ENCODE results near the gene MPI. TPM values are rescaled to one million over a fixed set of nuclear protein-coding genes. Genes with fewer than 3 reads are reported as not detected.

Gene MPI
- total RNA-seq, 2 experiments from 2014 or later = 67.1 to 74.3 TPM

DNA sequence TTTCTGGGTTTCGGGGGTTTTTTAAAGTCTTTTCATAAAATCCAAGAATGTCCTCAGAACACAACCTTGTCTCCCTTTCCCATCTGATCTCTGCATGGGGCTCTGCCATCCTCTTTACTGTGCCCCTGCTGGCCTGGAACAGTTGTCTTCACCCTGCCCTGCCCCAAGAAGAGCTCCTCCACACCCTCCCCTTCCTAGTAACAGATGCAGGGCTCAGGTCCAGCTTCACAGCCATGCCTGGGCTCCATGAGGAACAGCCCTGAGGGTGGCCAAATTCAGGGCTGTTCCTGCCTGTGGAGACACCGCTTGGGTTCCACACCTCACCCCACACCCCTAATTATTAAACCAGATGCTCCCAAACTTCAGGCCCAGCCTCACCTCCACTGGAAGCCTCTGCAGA is 34.0 kb upstream of the MPI start:
- intact Hi-C loops (cut with micrococcal nuclease) = no loop called here
- peak overlapping the region; percentile 37 for H3K27ac Mint-ChIP-seq
- no peak for ATAC-seq

DNA sequence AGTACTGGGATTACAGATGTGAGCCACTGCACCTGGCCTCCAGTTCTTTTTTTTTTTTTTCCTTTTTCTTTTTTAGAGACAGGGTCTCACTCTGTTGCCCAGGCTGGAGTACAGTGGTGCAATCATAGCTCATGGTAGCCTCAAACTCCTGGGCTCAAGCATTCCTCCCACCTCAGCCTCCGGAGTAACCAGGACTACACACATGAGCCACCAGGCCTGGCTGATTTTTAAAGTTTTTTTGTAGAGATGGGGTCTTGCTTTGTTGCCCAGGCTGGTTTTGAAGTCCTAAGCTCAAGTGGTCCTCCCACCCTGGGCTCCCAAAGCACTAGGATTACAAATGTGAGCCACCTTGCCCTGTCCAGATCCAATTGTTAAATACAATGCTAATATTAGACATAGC is 33.3 kb upstream of the MPI start:
- H3K36me3 Mint-ChIP-seq (ENCODE audit: low read depth) = peaks cover 10% of the 10 kb centered on the region
- H3K27me3 Mint-ChIP-seq = no peaks in the 10 kb centered on the region
- POLR2A ChIA-PET = interaction anchor here (0.7 to 1.9 kb wide), 3 partner anchors 9 to 13 kb away, joined by 3 to 5 read pairs (median 4); partner anchors contain the start of gene ULK3
- ATAC-seq (no peak), DNase-seq (no peak)
- H3K9me3 Mint-ChIP-seq = no peaks in the 10 kb centered on the region
- H3K4me3 Mint-ChIP-seq = no peak overlapping the region
- H3K27ac Mint-ChIP-seq = peak overlapping the region; percentile 84
- TF ChIP-seq, protein P1, sequence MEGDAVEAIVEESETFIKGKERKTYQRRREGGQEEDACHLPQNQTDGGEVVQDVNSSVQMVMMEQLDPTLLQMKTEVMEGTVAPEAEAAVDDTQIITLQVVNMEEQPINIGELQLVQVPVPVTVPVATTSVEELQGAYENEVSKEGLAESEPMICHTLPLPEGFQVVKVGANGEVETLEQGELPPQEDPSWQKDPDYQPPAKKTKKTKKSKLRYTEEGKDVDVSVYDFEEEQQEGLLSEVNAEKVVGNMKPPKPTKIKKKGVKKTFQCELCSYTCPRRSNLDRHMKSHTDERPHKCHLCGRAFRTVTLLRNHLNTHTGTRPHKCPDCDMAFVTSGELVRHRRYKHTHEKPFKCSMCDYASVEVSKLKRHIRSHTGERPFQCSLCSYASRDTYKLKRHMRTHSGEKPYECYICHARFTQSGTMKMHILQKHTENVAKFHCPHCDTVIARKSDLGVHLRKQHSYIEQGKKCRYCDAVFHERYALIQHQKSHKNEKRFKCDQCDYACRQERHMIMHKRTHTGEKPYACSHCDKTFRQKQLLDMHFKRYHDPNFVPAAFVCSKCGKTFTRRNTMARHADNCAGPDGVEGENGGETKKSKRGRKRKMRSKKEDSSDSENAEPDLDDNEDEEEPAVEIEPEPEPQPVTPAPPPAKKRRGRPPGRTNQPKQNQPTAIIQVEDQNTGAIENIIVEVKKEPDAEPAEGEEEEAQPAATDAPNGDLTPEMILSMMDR (IDR thresholded peaks at IDR 0.05) = no peak
- CTCF ChIA-PET = interaction anchor here (4.2 kb wide), 1 partner anchor 45 kb away, joined by 14 read pairs; no protein-coding TSS in a partner anchor
- intact Hi-C loops (cut with micrococcal nuclease) = no loop called here
- H3K4me1 Mint-ChIP-seq (ENCODE audit: low read depth) = peaks cover 32% of the 10 kb centered on the region

More for the DNA sequence above, 34.0 kb upstream of the MPI start:
- H3K36me3 Mint-ChIP-seq (ENCODE audit: low read depth) = peaks cover 10% of the 10 kb centered on the region
- TF ChIP-seq, protein P1 (IDR thresholded peaks at IDR 0.05) = no peak
- no peak for DNase-seq
- CTCF ChIA-PET = interaction anchor here (0.9 to 4.2 kb wide), 2 partner anchors 11 to 46 kb away, joined by 5 to 14 read pairs; no protein-coding TSS in a partner anchor
- POLR2A ChIA-PET = interaction anchor here (0.7 to 0.8 kb wide), 2 partner anchors 8 to 12 kb away, joined by 3 to 5 read pairs; partner anchors contain the start of gene ULK3
- H3K4me3 Mint-ChIP-seq = no peak overlapping the region
- H3K27me3 Mint-ChIP-seq = no peaks in the 10 kb centered on the region
- no peaks in the 10 kb centered on the region for H3K9me3 Mint-ChIP-seq
- peaks cover 32% of the 10 kb centered on the region for H3K4me1 Mint-ChIP-seq (ENCODE audit: low read depth)

DNA sequence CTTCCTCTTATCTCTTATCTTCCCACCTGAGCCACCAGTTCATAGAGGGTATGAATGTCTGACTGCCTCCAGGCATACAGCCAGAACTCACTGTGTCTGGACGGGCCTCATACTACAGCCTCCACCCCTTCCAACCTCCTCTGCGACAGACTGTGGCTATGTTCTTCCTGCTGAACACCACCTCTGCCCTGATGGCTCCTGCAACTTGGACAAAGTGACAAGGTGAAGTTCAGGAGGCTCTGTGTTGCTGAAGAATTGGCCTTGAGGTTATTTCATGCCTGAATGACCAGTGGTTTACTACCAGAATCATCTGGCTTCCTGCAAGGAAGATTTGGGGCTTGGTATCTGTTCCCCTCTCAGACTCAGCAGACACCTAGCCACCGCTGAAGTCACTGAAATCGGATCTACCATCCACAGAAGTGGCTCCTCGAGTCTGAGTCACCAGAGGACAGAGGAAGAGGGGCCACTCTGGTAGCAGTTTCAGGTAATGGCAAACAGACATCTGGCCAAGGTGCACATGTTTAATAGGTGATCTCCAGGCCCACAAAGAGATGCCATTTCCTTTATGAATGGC is 32.7 kb upstream of the MPI start:
- Mint-ChIP-seq H3K36me3 (ENCODE audit: low read depth) (peaks cover 7% of the 10 kb centered on the region), H3K4me1 (ENCODE audit: low read depth) (peaks cover 32% of the 10 kb centered on the region), H3K9me3 (no peaks in the 10 kb centered on the region), H3K4me3 (no peak overlapping the region), H3K27me3 (no peaks in the 10 kb centered on the region), H3K27ac (peak overlapping the region; percentile 84)
- ATAC-seq (peak; percentile 31), DNase-seq (no peak)
- POLR2A ChIA-PET = interaction anchor here (1.4 to 1.9 kb wide), 3 partner anchors 12 to 81 kb away, joined by 4 to 9 read pairs (median 4); partner anchors contain the start of gene COX5A
- intact Hi-C loops (cut with micrococcal nuclease) = no loop called here
- TF ChIP-seq, protein P1 (IDR thresholded peaks at IDR 0.05) = no peak
- CTCF ChIA-PET = interaction anchor here (1.2 to 4.2 kb wide), 3 partner anchors 12 to 44 kb away, joined by 3 to 14 read pairs (median 5); no protein-coding TSS in a partner anchor

DNA sequence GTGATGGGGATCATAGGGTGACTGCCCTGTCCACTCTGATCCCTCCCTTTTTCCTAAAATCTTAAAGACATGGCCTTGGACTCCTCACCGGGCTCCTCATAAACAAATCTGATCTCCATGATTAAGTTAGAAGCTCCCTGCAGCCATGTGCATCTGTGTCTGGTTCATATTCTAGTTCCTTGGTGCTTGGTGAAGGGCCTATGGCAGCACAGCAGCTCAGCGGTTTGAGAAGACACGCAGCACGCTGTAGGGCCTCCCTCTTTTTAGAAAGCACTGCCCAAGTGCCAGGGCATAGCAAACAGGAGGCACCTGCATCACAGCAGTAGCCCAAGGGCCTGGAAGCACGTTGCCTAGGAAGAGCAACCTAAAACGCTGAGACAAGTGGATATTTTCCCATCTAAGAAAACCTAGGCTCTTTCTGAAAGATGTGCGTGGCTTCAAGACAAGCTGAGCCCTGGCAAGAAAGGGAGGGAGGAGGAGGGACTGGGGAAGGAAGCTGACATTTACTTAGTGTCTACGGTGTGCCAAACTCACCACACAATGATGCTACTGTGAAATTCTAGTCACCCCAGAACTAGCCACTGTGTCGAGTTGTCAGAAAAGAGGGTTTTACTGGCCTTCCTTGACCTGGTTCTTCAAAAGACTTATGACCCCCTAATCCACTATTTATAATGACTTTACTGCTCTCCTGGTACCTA is 32.0 kb upstream of the MPI start:
- H3K4me1 Mint-ChIP-seq (ENCODE audit: low read depth) = peaks cover 32% of the 10 kb centered on the region
- ATAC-seq (peak; percentile 91), DNase-seq (peak; percentile 58)
- POLR2A ChIA-PET = interaction anchor here (1.2 to 1.9 kb wide), 5 partner anchors 12 to 80 kb away, joined by 3 to 9 read pairs (median 4); partner anchors contain the start of genes COX5A, MPI and SCAMP2
- no peaks in the 10 kb centered on the region for H3K9me3 Mint-ChIP-seq
- CTCF ChIA-PET = interaction anchor here (1.1 to 1.7 kb wide), 9 partner anchors 9 to 172 kb away, joined by 3 to 11 read pairs (median 5); partner anchors contain the start of gene ULK3
- TF ChIP-seq, protein P1 (IDR thresholded peaks at IDR 0.05) = no peak
- peak overlapping the region; percentile 84 for H3K27ac Mint-ChIP-seq
- H3K4me3 Mint-ChIP-seq = no peak overlapping the region
- peaks cover 6% of the 10 kb centered on the region for H3K36me3 Mint-ChIP-seq (ENCODE audit: low read depth)
- H3K27me3 Mint-ChIP-seq = no peaks in the 10 kb centered on the region
- intact Hi-C loops (cut with micrococcal nuclease) = no loop called here
